ENCODE measurements around the gene SFMBT2. TPM values are rescaled to one million over a fixed set of nuclear protein-coding genes. Genes with fewer than 3 reads are reported as not detected.
"Not testable (repeated sequence)": the region's sequence is repeated elsewhere in the genome, so short reads cannot be mapped to it uniquely, and the experiment has no call there.

SFMBT2 gene
- total RNA-seq, 1 donor from 2014 or later = 2.7 TPM

DNA sequence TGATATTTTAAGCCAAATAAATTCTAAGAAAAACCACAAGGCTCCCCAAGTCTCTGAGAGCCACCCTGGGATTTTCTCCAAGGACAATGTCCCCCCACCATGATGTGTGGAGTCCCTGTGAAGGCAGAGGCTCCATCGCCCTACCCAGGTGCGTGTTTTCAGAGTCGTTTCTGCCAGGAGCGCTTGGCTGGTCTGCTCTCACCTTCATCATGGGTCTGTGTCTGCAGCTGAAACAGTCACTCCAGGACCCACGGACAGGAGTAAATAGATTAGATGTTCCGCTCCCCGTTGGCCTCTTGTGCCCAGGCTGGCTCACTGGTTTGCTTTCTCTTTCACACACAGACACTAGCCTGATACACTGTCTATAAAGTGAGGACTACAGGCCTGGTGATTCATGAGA, 217.5 kb downstream of the SFMBT2 start:
- Mint-ChIP-seq H3K9me3 (ENCODE audit: unreplicated experiment) (peaks cover 12% of the 10 kb centered on the region), H3K4me3 (ENCODE audit: unreplicated experiment) (no peak overlapping the region), H3K4me1 (ENCODE audit: unreplicated experiment) (no peaks in the 10 kb centered on the region), H3K27me3 (ENCODE audit: unreplicated experiment) (no peaks in the 10 kb centered on the region), H3K27ac (ENCODE audit: unreplicated experiment) (no peak overlapping the region), H3K36me3 (ENCODE audit: unreplicated experiment) (no peaks in the 10 kb centered on the region)
- TF ChIP-seq, protein P1, sequence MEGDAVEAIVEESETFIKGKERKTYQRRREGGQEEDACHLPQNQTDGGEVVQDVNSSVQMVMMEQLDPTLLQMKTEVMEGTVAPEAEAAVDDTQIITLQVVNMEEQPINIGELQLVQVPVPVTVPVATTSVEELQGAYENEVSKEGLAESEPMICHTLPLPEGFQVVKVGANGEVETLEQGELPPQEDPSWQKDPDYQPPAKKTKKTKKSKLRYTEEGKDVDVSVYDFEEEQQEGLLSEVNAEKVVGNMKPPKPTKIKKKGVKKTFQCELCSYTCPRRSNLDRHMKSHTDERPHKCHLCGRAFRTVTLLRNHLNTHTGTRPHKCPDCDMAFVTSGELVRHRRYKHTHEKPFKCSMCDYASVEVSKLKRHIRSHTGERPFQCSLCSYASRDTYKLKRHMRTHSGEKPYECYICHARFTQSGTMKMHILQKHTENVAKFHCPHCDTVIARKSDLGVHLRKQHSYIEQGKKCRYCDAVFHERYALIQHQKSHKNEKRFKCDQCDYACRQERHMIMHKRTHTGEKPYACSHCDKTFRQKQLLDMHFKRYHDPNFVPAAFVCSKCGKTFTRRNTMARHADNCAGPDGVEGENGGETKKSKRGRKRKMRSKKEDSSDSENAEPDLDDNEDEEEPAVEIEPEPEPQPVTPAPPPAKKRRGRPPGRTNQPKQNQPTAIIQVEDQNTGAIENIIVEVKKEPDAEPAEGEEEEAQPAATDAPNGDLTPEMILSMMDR (IDR thresholded peaks at IDR 0.05) = no peak
- no peak for DNase-seq (ENCODE audit: extremely low spot score, unreplicated experiment)

DNA sequence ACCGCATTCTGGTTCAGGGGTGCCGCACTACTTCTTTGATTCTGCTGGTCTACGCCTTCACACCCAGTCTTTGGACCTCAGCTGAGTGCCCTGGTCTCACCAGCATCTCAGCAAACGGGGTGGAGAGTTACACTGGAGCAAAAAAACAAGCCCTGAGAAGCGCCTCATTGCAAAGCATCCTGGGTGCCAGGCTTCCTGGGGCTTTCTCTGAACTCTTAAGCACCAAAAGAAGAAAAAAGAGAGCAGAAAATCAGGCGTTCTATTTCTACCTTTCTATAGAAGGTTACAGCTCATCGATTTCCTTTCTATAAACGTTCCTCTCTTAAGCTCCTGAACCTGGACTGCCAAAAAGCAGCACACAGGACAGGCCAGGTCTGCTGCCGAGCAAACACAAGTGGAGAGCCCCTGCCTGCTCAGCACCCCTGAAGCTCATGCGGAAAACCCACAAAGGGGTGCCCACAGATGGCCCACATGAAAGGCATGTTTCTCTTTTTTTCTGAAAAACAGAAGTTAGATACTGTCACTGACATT, 217.9 kb downstream of the SFMBT2 start:
- no peak overlapping the region for H3K27ac Mint-ChIP-seq (ENCODE audit: unreplicated experiment)
- no peaks in the 10 kb centered on the region for H3K36me3 Mint-ChIP-seq (ENCODE audit: unreplicated experiment)
- H3K9me3 Mint-ChIP-seq (ENCODE audit: unreplicated experiment) = peaks cover 12% of the 10 kb centered on the region
- H3K27me3 Mint-ChIP-seq (ENCODE audit: unreplicated experiment) = no peaks in the 10 kb centered on the region
- no peaks in the 10 kb centered on the region for H3K4me1 Mint-ChIP-seq (ENCODE audit: unreplicated experiment)
- no peak overlapping the region for H3K4me3 Mint-ChIP-seq (ENCODE audit: unreplicated experiment)
- no peak for DNase-seq (ENCODE audit: extremely low spot score, unreplicated experiment)
- TF ChIP-seq, protein P1 (IDR thresholded peaks at IDR 0.05) = no peak

DNA sequence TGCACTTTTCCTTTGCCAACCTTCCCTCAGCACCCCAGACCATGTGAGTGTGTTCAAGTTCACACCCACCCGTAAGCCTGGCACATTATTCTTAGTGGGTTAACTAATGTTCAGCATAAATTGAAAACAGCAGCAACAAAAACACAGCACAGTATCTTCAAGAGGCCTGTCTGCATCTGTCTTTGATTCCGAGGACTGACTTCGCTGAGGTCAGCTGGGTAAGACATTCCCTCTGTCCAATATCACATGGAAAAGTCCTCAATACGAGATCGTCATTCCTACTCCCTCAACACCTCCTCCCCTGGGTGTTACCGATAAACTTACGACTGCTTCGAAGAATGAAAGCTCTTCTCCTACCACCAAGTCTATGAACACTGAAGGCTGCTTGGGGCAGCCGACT, 218.8 kb downstream of the SFMBT2 start:
- TF ChIP-seq, protein P1 (IDR thresholded peaks at IDR 0.05) = no peak
- Mint-ChIP-seq H3K4me3 (ENCODE audit: unreplicated experiment) (no peak overlapping the region), H3K27ac (ENCODE audit: unreplicated experiment) (no peak overlapping the region), H3K4me1 (ENCODE audit: unreplicated experiment) (no peaks in the 10 kb centered on the region), H3K9me3 (ENCODE audit: unreplicated experiment) (peaks cover 12% of the 10 kb centered on the region), H3K36me3 (ENCODE audit: unreplicated experiment) (no peaks in the 10 kb centered on the region), H3K27me3 (ENCODE audit: unreplicated experiment) (no peaks in the 10 kb centered on the region)
- DNase-seq (ENCODE audit: extremely low spot score, unreplicated experiment) = no peak

DNA sequence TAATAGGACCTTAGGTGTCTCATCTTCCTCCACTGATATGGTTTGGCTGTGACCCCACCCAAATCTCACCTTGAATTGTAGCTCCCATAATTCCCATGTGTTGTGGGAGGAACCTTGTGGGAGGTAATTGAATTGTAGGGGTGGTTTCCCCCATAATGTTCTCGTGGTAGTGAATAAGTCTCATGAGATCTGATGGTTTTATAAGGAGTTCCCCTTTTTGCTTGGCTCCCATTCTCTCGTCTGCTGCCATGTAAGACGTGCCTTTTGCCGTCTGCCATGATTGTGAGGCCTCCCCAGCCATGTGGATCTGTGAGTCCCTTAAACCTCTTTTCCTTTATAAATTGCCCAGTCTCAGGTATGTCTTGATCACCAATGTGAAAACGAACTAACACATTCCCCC, 220.1 kb downstream of the SFMBT2 start:
- not testable (repeated sequence) for H3K4me3 Mint-ChIP-seq (ENCODE audit: unreplicated experiment); H3K36me3 Mint-ChIP-seq (ENCODE audit: unreplicated experiment); H3K4me1 Mint-ChIP-seq (ENCODE audit: unreplicated experiment); H3K27ac Mint-ChIP-seq (ENCODE audit: unreplicated experiment); H3K27me3 Mint-ChIP-seq (ENCODE audit: unreplicated experiment); DNase-seq (ENCODE audit: extremely low spot score, unreplicated experiment)
- peaks cover 12% of the 10 kb centered on the region for H3K9me3 Mint-ChIP-seq (ENCODE audit: unreplicated experiment)

DNA sequence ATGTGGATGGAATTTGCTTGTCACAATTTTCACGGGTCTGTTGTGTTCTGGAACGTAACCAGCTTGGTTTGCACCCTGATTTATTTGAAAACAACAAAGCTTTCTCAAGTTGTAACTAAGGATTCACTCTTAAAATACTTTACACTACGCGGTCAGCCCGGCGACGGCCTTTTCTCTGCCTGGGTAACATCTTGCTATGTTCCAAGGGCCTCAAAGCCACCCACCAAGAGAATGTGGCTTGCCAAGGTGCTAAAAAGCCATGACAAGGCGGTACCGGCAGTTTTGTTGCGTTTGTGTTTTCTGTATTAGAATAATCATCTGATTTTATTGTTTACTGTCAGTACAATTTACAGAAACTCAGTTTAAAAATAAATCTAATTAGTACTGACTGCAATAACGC, 220.9 kb downstream of the SFMBT2 start:
- TF ChIP-seq, protein P1 (IDR thresholded peaks at IDR 0.05) = no peak
- Mint-ChIP-seq H3K4me3 (ENCODE audit: unreplicated experiment) (no peak overlapping the region), H3K4me1 (ENCODE audit: unreplicated experiment) (no peaks in the 10 kb centered on the region), H3K36me3 (ENCODE audit: unreplicated experiment) (no peaks in the 10 kb centered on the region), H3K9me3 (ENCODE audit: unreplicated experiment) (peaks cover 4% of the 10 kb centered on the region), H3K27ac (ENCODE audit: unreplicated experiment) (no peak overlapping the region), H3K27me3 (ENCODE audit: unreplicated experiment) (no peaks in the 10 kb centered on the region)
- no peak for DNase-seq (ENCODE audit: extremely low spot score, unreplicated experiment)
